ENCODE results near the gene SFTA2.

GRCh38 chr6:30963641-30964040 lies 31.7 kb upstream of the SFTA2 start:
- TF ChIP-seq RAD21 (IDR thresholded peaks at IDR 0.05; ENCODE audit: low read depth), result no peak
- TF ChIP-seq EGR1 (IDR thresholded peaks at IDR 0.05), result no peak
- no peak for TF ChIP-seq FOXM1 (IDR thresholded peaks at IDR 0.05; ENCODE audit: borderline replicate concordance, low read depth)
- no peak for TF ChIP-seq MAX (IDR thresholded peaks at IDR 0.05)
- no peak for TF ChIP-seq EP300 (IDR thresholded peaks at IDR 0.05; ENCODE audit: borderline replicate concordance)
- TF ChIP-seq CEBPB (IDR thresholded peaks at IDR 0.05), result no peak
- TF ChIP-seq USF1 (IDR thresholded peaks at IDR 0.05), result no peak
- no peak for TF ChIP-seq REST (IDR thresholded peaks at IDR 0.05; ENCODE audit: low read depth)
- no peak for TF ChIP-seq YY1 (IDR thresholded peaks at IDR 0.05; ENCODE audit: low read depth)
- no peak for TF ChIP-seq TAF1 (IDR thresholded peaks at IDR 0.05; ENCODE audit: low read depth)
- no peak for TF ChIP-seq NFIC (IDR thresholded peaks at IDR 0.05)
- TF ChIP-seq CREB1 (IDR thresholded peaks at IDR 0.05; ENCODE audit: low read depth), result no peak

Measured in Ishikawa (cell line).